ENCODE results near the gene DNPH1.

DNPH1 gene

DNA sequence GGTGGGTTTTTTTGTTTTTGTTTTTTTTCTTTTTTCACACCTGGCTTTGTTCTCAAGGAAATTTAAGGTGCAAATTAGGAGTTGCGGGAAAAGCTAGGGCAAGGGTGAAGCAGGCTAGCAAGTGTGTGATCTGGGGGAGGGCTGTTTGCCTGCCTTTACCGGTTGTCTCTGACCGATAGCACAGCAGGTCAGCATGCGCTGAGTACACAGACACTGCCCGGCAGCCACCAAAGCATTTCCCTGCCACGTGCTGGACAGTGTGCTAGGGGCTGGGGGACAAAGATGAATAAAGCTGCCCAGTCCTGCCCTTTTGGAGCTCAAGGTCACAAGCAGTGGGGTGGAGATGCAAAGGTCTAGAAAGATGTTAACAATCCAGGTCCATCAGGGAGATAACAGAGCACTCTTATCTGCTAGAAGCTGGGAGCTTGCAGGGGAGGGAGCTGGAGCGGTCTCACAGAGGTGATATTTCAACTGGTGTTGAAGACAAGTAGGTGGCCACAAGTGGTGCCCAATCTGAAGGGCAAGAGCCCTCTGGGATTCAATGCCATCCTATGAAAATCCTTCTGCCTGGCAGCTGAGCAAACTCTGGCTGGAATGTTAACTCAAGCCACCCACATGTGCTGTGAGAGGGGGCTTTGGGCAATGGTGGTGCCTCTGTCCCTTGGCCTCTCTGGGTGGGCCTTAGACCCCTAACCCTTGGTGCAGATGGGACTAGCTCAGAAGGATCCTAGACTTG lies 38.5 kb upstream of the DNPH1 start:
- H3K4me3 ChIP-seq (ENCODE audit: low read depth, low read length) = no peak overlapping the region
- no peak overlapping the region for H3K27ac ChIP-seq (ENCODE audit: extremely low read depth, low read depth, low read length)
- no peaks in the 10 kb centered on the region for H3K9me3 ChIP-seq (ENCODE audit: control insufficient read depth, insufficient read depth, low read depth, low read length)
- TF ChIP-seq, protein P1, sequence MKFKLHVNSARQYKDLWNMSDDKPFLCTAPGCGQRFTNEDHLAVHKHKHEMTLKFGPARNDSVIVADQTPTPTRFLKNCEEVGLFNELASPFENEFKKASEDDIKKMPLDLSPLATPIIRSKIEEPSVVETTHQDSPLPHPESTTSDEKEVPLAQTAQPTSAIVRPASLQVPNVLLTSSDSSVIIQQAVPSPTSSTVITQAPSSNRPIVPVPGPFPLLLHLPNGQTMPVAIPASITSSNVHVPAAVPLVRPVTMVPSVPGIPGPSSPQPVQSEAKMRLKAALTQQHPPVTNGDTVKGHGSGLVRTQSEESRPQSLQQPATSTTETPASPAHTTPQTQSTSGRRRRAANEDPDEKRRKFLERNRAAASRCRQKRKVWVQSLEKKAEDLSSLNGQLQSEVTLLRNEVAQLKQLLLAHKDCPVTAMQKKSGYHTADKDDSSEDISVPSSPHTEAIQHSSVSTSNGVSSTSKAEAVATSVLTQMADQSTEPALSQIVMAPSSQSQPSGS (tag by site-specific recombination; IDR thresholded peaks at IDR 0.05; ENCODE audit: low read depth) = no peak
- TF ChIP-seq, protein P2, sequence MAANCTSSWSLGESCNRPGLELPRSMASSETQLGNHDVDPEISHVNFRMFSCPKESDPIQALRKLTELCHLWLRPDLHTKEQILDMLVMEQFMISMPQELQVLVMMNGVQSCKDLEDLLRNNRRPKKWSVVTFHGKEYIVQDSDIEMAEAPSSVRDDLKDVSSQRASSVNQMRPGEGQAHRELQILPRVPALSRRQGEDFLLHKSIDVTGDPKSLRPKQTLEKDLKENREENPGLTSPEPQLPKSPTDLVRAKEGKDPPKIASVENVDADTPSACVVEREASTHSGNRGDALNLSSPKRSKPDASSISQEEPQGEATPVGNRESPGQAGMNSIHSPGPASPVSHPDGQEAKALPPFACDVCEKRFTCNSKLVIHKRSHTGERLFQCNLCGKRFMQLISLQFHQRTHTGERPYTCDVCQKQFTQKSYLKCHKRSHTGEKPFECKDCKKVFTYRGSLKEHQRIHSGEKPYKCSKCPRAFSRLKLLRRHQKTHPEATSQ (tag by site-specific recombination; IDR thresholded peaks at IDR 0.05) = no peak
- no peak for TF ChIP-seq ZNF366 (tag by site-specific recombination; conservative IDR thresholded peaks at IDR 0.05)
- TF ChIP-seq, protein P3, sequence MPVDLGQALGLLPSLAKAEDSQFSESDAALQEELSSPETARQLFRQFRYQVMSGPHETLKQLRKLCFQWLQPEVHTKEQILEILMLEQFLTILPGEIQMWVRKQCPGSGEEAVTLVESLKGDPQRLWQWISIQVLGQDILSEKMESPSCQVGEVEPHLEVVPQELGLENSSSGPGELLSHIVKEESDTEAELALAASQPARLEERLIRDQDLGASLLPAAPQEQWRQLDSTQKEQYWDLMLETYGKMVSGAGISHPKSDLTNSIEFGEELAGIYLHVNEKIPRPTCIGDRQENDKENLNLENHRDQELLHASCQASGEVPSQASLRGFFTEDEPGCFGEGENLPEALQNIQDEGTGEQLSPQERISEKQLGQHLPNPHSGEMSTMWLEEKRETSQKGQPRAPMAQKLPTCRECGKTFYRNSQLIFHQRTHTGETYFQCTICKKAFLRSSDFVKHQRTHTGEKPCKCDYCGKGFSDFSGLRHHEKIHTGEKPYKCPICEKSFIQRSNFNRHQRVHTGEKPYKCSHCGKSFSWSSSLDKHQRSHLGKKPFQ (tag by site-specific recombination; IDR thresholded peaks at IDR 0.05) = no peak
- TF ChIP-seq, protein P4, sequence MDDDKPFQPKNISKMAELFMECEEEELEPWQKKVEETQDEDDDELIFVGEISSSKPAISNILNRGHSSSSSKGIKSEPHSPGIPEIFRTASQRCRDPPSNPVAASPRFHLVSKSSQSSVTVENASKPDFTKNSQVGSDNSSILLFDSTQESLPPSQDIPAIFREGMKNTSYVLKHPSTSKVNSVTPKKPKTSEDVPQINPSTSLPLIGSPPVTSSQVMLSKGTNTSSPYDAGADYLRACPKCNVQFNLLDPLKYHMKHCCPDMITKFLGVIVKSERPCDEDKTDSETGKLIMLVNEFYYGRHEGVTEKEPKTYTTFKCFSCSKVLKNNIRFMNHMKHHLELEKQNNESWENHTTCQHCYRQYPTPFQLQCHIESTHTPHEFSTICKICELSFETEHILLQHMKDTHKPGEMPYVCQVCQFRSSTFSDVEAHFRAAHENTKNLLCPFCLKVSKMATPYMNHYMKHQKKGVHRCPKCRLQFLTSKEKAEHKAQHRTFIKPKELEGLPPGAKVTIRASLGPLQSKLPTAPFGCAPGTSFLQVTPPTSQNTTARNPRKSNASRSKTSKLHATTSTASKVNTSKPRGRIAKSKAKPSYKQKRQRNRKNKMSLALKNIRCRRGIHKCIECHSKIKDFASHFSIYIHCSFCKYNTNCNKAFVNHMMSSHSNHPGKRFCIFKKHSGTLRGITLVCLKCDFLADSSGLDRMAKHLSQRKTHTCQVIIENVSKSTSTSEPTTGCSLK (tag by site-specific recombination; IDR thresholded peaks at IDR 0.05) = no peak
- no peak for TF ChIP-seq ZNF664 (tag by site-specific recombination; IDR thresholded peaks at IDR 0.05)
- no peak for TF ChIP-seq ZNF558 (tag by site-specific recombination; IDR thresholded peaks at IDR 0.05)
- TF ChIP-seq, protein P5, sequence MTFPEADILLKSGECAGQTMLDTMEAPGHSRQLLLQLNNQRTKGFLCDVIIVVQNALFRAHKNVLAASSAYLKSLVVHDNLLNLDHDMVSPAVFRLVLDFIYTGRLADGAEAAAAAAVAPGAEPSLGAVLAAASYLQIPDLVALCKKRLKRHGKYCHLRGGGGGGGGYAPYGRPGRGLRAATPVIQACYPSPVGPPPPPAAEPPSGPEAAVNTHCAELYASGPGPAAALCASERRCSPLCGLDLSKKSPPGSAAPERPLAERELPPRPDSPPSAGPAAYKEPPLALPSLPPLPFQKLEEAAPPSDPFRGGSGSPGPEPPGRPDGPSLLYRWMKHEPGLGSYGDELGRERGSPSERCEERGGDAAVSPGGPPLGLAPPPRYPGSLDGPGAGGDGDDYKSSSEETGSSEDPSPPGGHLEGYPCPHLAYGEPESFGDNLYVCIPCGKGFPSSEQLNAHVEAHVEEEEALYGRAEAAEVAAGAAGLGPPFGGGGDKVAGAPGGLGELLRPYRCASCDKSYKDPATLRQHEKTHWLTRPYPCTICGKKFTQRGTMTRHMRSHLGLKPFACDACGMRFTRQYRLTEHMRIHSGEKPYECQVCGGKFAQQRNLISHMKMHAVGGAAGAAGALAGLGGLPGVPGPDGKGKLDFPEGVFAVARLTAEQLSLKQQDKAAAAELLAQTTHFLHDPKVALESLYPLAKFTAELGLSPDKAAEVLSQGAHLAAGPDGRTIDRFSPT (tag by site-specific recombination; IDR thresholded peaks at IDR 0.05) = no peak
- no peak for TF ChIP-seq ZNF19 (tag by site-specific recombination; IDR thresholded peaks at IDR 0.05; ENCODE audit: low read depth)
- ChIA-PET POLR2A (no interaction called here), CTCF (interaction anchor here (1.1 to 3.2 kb wide), 5 partner anchors 19 to 229 kb away, joined by 3 to 28 read pairs (median 5); partner anchors contain the start of gene DNPH1)
- H3K4me1 ChIP-seq (ENCODE audit: control insufficient read depth, insufficient read depth, low read length) = no peaks in the 10 kb centered on the region
- no peaks in the 10 kb centered on the region for H3K36me3 ChIP-seq (ENCODE audit: control insufficient read depth in 2 of 2, insufficient read depth in 1 of 2, low read length in 2 of 2)

DNA sequence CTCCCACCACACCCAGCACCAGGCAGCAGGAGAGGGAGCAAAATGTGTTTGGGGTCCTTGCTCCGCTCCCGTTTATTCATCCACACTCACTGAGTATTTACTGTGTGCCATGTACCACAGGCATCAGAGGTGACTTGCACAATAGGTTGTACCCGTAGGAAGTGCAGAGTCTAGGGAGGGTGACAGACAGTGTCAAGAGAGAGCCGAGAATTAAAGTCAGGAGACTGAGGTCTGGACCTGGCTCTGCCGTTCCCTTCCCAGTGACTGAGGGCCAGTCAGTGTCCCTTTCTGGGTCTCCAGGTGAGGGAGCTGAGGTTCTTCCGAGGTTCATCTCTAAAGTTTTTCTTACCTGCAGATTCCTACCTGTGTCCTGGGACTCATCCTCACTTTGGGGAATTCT lies 36.3 kb upstream of the DNPH1 start:
- no peak overlapping the region for H3K27ac ChIP-seq (ENCODE audit: extremely low read depth, low read depth, low read length)
- TF ChIP-seq YY2 (tag by site-specific recombination; IDR thresholded peaks at IDR 0.05) (no peak), KLF16 (tag by site-specific recombination; IDR thresholded peaks at IDR 0.05) (no peak), ZNF544 (tag by site-specific recombination; IDR thresholded peaks at IDR 0.05) (no peak), ZBTB48 (tag by site-specific recombination; IDR thresholded peaks at IDR 0.05) (no peak)
- TF ChIP-seq, protein P6, sequence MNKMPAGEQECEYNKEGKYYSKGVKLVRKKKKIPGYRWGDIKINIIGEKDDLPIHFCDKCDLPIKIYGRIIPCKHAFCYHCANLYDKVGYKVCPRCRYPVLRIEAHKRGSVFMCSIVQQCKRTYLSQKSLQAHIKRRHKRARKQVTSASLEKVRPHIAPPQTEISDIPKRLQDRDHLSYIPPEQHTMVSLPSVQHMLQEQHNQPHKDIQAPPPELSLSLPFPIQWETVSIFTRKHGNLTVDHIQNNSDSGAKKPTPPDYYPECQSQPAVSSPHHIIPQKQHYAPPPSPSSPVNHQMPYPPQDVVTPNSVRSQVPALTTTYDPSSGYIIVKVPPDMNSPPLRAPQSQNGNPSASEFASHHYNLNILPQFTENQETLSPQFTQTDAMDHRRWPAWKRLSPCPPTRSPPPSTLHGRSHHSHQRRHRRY (tag by site-specific recombination; IDR thresholded peaks at IDR 0.05) = no peak
- H3K9me3 ChIP-seq (ENCODE audit: control insufficient read depth, insufficient read depth, low read depth, low read length) = no peaks in the 10 kb centered on the region
- no peaks in the 10 kb centered on the region for H3K36me3 ChIP-seq (ENCODE audit: control insufficient read depth in 2 of 2, insufficient read depth in 1 of 2, low read length in 2 of 2)
- ChIA-PET CTCF (interaction anchor here (0.6 to 7.6 kb wide), 4 partner anchors 36 to 217 kb away, joined by 3 to 83 read pairs (median 4); partner anchors contain the start of gene DNPH1), POLR2A (no interaction called here)
- H3K4me3 ChIP-seq (ENCODE audit: low read depth, low read length) = no peak overlapping the region
- H3K4me1 ChIP-seq (ENCODE audit: control insufficient read depth, insufficient read depth, low read length) = no peaks in the 10 kb centered on the region

All from HEK293 (cell line).